Choroid plexus epithelial cell (primary cell): Measurements from ENCODE around the gene IYD.

Experiments used
- DNase-seq: peaks from one replicate; pipeline ENCODE4 v3.0.0-alpha.2; 2010; ENCODE audit warnings: low read depth
- H3K4me3 ChIP-seq: 2 replicates; pipeline ENCODE4 v1.5.1; 2011; ENCODE audit warnings: low read depth, mild to moderate bottlenecking, control low read depth, low read length, moderate library complexity
- TF ChIP-seq, protein P1 (sequence below): conservative IDR thresholded peaks from 2 replicates; pipeline ENCODE4 v1.5.1; 2011; ENCODE audit warnings: low read depth, mild to moderate bottlenecking, control low read depth, inconsistent platforms, low read length, moderate library complexity

Gene IYD

DNA sequence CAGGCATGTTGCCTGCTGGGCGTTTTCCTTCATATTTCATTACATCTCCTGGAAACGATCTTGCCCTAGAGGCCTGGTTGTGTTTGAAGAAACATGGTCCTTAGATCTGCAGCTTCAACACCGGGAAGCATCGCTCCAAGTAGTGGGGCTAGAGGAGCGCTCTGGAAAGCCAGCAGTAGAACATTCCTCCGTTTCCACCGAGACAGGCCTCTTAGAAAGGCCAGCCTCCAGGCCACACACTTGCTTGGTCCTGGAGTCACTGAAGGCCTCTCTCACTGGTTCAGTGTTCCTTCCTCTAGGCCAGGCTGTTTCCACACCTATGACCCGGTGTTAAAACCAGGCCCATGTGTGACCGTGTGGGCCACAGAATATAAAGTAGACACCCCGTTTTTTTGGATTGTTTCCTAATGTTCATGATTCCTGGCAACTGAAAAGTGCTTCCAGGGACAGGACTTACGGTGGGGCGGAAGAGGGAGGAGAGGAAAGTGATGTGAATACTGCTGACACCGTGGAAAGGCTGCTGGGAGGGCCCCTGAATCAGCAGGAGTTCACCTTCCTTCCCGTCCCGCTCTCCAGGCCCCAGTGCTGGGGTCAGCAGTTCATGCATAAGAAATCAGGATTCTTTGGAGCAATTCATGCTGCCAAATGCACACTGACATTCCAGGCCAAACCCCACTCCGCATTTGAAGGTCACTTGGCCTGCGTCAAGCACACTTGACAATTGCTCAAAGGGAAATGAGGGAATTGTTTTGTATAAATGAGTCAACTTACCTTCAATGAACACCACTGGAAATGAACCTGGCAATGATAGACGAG lies 83.8 kb downstream of the IYD start:
- TF ChIP-seq, protein P1, sequence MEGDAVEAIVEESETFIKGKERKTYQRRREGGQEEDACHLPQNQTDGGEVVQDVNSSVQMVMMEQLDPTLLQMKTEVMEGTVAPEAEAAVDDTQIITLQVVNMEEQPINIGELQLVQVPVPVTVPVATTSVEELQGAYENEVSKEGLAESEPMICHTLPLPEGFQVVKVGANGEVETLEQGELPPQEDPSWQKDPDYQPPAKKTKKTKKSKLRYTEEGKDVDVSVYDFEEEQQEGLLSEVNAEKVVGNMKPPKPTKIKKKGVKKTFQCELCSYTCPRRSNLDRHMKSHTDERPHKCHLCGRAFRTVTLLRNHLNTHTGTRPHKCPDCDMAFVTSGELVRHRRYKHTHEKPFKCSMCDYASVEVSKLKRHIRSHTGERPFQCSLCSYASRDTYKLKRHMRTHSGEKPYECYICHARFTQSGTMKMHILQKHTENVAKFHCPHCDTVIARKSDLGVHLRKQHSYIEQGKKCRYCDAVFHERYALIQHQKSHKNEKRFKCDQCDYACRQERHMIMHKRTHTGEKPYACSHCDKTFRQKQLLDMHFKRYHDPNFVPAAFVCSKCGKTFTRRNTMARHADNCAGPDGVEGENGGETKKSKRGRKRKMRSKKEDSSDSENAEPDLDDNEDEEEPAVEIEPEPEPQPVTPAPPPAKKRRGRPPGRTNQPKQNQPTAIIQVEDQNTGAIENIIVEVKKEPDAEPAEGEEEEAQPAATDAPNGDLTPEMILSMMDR, result no peak
- DNase-seq, result no peak
- H3K4me3 ChIP-seq, result no peak overlapping the region

DNA sequence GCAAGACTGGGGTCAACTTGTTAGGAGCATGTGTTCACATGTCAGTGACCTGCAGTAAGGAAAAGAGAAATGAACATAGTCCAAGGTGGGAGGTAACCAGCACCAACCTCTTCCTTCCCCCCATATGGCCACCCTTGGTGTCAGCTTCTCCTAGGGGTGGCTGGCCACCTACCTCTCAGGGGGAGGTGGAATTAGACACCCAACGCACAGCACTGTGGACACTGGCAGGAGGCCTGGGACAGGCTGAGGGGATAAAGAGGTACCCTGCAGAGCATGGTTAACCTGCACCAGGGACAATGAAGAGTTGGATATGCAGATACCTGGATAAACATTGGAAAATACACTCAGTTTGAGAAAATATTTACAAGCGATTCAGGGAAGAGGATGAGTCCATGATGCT lies 84.5 kb downstream of the IYD start:
- no peak overlapping the region for H3K4me3 ChIP-seq
- TF ChIP-seq, protein P1, result no peak
- no peak for DNase-seq
